HG03135 (cell line): Measurements from ENCODE around the gene DDR1.
"Not testable (repeated sequence)": the region's sequence is repeated elsewhere in the genome, so short reads cannot be mapped to it uniquely, and the experiment has no call there.

Source experiments
- ATAC-seq: cut with Tn5 transposase; IDR thresholded peaks from one replicate; pipeline ENCODE4 v1.9.1; 2021; ENCODE audit warnings: mild to moderate bottlenecking, moderate library complexity; ENCODE audit not compliant: unreplicated experiment

The DDR1 gene

GRCh38 chr6:30914076-30914853, 29.9 kb downstream of the DDR1 start, which contains the start of gene VARS2:
TSS of gene VARS2 (plus strand) at chr6:30914238. CDS start at chr6:30914837, 599 bp downstream.
- peak; percentile 71 for ATAC-seq

GRCh38 chr6:30914854-30915590, 30.7 kb downstream of the DDR1 start:
- ATAC-seq: no peak

GRCh38 chr6:30915591-30915946, 31.2 kb downstream of the DDR1 start:
- ATAC-seq: no peak

- ATAC-seq: no peak
These were observed 32.7 kb downstream of the DDR1 start for GRCh38 chr6:30917041-30917440.

GRCh38 chr6:30917487-30917886, 33.2 kb downstream of the DDR1 start:
- no peak for ATAC-seq

GRCh38 chr6:30918670-30919069, 34.4 kb downstream of the DDR1 start:
- ATAC-seq: no peak

- ATAC-seq: no peak
These were observed 38.1 kb downstream of the DDR1 start for GRCh38 chr6:30922447-30922852.

GRCh38 chr6:30924040-30924627, 39.8 kb downstream of the DDR1 start:
- not testable (repeated sequence) for ATAC-seq

GRCh38 chr6:30926644-30927043, 42.3 kb downstream of the DDR1 start:
- ATAC-seq: no peak

- ATAC-seq: not testable (repeated sequence)
These were observed 42.8 kb downstream of the DDR1 start for GRCh38 chr6:30927080-30927479.

- no peak for ATAC-seq
These were observed 44.4 kb downstream of the DDR1 start for GRCh38 chr6:30928677-30929076.

- ATAC-seq: no peak
These were observed 46.2 kb downstream of the DDR1 start for GRCh38 chr6:30930506-30930905.

GRCh38 chr6:30931272-30931671, 47.0 kb downstream of the DDR1 start:
- no peak for ATAC-seq

GRCh38 chr6:30931969-30932645, 47.8 kb downstream of the DDR1 start, which contains the start of gene SFTA2:
TSS of gene SFTA2 (minus strand) at chr6:30932170. CDS start at chr6:30932096, 74 bp downstream.
- ATAC-seq: no peak

- no peak for ATAC-seq
These were observed 48.5 kb downstream of the DDR1 start for GRCh38 chr6:30932665-30933365.

- no peak for ATAC-seq
These were observed 50.7 kb downstream of the DDR1 start for GRCh38 chr6:30935018-30935417.

GRCh38 chr6:30937265-30937664, 52.9 kb downstream of the DDR1 start:
- ATAC-seq: no peak

GRCh38 chr6:30938730-30939129, 54.4 kb downstream of the DDR1 start:
- no peak for ATAC-seq

GRCh38 chr6:30939473-30939872, 55.2 kb downstream of the DDR1 start:
- ATAC-seq: no peak

- ATAC-seq: no peak
These were observed 56.2 kb downstream of the DDR1 start, which contains the start of gene MUCL3 for GRCh38 chr6:30940361-30940986. TSS of gene MUCL3 (plus strand) at chr6:30940973. CDS start at chr6:30941000, 27 bp downstream.
